ENCODE results near the gene MEMO1.
"Not testable (repeated sequence)": the region's sequence is repeated elsewhere in the genome, so short reads cannot be mapped to it uniquely, and the experiment has no call there.

Gene MEMO1

DNA sequence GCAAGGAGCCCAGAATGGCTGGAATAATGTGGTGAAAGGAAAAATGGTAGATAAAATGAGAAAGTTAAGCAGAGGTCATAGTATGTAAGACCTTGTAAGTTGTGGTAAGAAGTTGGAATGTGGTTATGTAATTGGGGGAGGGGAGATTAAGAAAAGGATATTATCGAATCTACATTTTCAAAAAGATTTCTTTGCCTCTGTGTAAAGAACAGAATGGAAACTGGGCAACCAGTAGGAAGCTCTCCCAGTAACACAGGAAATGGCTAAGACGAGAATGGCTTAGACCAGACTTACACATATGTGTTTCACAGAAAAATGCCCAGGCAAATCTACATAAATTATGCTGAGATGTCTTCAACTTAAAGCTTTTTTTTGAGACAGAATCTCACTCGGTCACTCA lies 13.2 kb downstream of the MEMO1 start:
- DNase-seq = no peak

DNA sequence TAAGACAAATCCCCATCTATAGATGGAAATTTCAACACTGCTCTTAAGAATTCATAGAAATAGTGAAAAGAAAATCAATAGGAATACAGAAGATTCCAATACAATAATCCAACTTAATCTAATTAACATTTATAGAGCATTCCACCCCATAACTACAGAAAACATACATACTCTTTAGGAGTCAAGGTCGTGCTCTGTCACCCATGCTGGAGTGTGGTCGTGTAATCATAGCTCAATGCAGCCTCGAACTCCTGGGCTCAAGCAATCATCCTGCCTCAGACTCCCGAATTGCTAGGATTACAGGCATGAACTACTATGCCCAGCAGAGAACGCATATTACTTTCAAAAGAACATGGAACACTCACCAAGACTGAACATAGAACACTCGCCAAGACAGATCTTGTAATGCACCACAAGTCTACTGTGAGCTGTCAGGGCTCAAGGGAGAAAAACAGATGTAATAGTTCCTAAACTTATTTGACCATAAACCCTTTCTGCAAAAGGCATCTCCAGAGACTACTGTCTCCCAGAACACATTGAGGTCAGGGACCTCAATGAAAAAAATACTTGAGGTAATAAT lies 14.1 kb downstream of the MEMO1 start:
- DNase-seq = no peak

DNA sequence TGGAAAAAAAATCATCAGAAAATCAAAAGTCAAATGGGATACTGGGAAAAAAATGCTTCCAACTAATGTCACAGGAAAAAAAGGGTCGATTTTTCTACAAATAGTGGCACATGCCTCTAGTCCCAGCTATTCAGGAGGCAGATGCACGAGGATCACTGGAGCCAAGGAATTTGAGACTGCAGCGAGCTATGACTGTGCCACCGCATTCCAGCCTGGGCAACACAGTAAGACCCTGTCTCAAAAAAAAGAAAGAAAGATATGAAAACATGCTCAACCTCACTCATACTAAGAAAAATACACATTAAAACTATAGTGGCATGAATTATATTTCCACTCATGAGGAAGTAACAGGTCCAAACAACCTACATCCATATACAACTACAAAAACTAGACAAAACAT lies 17.9 kb downstream of the MEMO1 start:
- no peak for DNase-seq

DNA sequence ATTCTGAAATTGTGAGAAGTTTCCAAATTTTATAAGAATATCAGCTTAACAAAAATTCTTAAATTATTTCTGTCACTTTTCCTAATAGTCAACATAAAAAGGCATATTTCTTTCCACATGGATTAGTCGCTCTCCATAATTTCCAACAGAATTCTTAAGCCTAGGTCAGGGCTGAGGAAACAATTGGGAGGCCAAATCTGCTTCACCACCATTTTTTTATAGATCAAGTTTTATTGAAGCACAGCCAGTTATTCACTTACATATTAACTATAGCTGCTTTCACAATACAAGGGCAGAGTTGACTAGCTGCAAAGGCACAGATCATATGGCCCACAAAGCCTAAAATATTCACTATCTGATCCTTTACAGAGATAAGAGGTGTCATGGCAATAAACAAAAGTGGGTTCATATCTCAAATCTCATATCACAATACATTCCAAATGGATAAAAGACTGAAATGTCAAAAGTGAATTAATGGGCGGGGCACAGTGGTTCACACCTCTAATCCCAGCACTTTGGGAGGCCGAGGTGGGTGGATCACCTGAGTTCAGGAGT lies 18.7 kb downstream of the MEMO1 start:
- DNase-seq = no peak

DNA sequence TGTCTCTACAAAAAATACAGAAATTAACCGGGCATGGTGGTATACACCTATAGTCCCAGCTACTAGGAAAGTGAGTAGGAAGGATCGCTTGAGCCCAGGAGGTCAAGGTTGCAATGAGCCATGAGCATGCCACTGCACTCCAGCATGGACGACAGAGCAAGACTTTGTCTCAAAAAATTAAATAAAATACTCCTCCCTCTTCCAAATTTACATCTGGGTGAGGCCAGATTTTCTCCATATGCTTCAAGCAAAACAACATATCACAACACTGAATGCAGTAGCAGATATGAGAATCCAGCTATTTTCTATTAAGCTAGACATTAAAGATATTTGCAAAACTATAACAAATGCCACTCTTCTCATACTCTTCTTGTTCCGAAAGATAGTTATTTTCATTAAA lies 20.9 kb downstream of the MEMO1 start:
- DNase-seq = no peak

DNA sequence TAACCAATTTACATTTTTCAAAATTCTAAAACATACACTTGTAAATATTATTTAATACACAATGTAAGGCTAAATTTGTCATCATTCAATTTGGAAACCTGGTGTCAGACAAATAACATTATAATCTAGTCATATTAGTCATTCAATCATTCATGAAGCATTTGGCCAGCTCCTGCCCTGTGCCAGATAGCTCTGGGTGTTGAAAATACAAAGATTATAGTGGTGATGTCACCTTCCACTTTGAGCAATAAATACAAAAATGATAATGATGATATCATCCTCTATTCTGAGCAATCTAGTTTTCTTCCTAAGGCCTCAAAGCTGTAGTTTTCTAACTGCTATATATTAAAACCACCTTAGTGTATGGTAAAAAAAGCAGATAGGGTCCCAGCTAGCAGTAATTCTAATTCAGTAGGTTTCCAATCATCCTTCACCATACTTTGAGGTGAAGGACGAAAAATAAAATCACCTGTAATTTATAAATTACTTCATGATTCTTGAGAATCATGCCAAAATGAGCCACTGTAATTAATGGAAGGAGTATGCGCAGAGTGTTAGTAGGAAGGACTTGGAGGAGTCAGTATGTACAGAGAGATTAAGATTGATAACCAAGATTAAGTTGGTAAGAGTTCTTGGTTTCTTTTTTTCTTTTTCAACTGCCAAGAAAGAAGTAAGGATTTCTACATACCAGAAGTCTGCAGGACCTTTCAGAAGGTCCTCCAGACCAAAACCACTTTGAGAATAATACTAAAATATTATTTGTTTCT lies 23.2 kb downstream of the MEMO1 start:
- no peak for DNase-seq

DNA sequence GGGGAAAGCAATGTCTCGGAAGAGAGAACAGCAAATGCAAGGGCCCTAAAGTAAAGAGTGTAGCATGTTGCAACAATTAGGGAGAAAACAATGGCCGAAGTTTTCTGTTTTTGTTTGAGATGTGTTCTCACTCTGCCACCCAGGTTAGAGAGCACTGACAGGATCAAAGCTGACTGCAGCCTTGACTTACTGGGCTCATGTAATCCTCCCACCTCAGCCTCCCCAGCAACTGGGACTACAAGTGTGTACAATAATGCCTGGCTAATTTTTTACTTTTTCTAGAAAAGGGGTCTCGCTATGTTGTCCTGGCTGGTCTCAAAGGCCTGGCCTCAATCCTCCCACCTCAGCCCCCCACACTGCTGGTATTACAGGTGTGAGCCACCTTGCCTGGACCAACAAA lies 23.9 kb downstream of the MEMO1 start:
- DNase-seq = no peak

DNA sequence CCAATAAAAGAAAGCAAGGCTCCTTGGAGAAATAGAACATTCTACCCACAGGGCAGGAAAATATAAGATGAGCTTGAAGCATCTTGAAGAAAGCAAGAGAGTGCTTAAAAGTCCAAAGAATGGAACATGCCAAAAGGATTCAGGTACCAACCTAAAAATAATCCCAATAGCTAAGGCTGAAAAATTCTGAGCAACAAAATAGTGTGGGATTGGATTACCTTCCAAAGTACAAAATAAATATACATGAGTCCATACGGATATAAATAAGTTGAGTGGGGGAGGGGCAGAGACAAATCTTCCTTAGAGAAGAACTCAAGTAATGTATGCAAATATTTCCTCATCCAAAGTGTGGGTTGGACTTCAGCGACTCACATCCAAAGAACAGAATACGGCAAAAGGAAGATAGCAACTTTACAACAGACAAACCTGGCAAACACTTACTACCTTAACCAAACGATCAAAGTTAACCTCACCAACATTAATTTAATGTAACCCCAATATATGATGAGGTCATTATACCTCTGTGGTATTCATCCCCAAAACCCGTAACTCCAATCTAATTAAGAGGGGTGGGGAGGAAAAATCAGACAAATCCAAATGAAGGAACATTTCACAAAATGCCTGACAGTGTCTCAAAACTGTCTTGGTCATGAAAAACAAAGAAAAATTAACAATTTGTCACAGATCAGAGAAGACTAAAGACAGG lies 26.9 kb downstream of the MEMO1 start:
- no peak for DNase-seq

DNA sequence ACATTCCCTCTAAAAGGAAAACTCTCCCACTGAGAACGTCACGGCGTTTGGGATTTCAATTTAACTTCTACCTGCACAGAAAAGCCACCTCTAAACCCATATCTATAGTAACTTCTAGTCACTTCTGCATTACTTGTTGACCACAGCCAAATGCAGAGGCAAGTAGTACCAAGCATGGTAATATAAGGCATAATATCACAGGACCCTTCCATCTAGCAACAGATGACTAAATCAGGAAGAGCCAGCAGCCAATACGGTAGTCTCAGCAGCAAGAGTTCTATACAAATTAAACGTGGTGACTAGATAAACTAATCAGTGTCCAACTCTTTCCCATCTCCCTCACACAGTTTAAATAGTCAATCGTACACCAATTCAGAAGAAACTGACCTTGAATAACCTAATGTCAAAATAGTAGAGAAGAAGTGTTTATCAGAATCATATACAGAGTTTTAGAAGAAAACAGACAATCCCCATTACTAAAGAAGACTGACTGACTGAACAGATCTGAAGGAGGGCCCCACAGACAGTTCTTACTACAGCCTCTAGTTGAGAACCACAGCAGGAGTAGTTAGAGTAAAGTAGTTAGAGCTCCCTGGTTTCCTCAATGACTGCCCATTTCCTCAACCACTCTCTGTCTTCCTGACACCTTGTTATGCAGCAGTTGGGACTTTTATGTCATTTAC lies 30.0 kb downstream of the MEMO1 start:
- DNase-seq = no peak

DNA sequence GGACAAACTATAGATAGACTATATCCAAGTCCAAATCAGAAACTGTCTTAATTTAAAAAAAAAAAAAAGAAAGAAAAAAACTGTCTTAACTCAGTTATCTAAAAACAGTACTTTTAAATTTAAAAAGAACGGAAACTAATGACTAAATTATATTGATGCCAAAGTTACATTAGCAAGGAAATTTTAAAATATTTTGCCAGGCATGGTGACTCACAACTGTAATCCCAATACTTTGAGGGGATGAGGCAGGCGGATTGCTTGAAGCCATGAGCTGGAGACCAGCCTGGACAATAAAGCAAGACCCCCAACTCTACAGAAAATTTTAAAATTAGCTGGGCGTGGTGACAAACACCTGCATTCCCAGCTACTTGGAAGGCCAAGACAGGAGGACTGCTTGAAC lies 30.9 kb downstream of the MEMO1 start:
- DNase-seq = no peak

DNA sequence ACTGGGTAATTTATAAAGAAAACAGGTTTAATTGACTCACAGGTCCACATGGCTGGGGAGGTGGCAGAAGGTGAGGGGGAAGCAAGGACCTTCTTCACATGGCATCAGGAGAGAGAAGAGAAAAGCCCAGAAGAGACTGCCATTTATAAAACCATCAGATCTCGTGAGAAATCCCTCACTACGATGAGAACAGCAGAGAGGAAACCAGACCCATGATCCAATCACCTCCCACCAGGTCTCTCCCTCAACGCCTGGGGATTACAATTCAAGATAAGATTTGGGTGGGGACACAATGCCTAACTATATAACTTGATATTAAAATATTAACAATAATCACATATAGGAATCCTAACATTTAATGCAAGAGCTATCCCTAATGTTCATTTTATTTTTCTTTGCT lies 31.8 kb downstream of the MEMO1 start:
- DNase-seq = no peak

DNA sequence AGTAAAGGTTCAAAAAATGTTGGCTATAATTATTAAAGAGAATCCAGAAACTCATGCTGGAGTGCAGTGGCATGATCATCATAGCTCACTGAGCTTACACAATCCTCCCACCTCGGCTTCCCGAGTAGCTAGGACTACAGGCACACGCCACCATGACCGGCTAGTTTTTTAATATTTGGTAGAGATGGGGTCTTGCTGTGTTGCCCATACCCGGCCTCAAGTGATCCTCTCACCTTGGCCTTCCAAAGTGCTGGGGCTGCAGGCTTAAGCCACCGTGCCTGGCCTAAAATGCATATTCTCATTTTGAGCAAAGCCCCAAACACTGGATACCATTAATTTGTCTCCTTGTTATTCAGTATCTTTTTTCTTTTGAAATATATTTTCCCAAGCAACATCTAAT lies 32.4 kb downstream of the MEMO1 start:
- DNase-seq = no peak

DNA sequence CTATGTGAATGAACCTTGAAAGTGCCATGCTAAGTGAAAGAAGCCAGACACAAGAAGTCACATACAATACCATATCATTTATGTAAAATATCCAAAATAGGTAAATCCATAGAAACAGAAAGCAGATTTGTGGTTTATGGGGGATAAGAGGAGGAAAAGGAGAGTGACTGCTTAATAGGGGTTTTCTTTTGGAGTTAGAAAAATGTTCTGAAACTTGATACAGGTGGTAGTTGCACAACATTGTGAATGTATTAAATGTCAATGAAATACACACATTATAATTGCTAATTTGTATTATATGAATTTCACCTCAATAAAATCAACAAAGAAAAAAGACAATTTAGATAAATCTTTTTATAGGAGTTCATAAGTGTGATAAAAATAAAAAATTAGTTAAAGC lies 37.1 kb downstream of the MEMO1 start:
- no peak for DNase-seq

DNA sequence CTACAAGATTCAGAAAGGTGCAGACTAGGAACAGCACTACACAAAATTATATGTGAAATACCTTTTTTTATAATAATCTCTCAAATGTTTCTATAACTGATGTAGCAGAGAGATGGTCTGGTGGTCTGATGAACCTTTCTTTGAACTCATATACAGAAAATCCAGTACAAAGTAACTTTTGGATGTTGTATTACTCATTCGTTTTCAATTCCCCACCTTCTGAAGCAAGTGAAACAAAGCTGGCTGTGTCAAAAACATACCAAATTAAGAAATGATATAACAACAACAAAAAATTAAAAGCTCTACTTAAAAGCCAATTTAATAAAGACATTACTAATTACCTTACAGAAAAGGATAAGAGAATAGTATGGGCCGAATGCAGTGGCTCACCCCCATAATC lies 38.7 kb downstream of the MEMO1 start:
- no peak for DNase-seq

DNA sequence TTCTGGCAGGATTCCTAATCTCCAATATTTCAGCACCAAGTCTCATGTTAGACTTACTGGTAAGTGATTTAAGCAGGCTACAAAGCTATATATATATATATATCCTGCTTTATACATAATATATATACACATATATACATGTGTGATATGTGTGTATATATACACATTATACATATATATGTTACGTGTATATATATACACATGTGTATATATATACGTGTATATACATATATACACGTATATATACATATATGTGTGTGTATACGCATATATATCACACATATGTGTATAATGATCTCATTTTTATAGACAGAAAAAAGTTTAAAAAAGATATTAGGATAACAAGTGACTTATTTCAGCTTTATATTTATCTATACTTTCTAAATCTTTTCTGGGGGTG lies 41.6 kb downstream of the MEMO1 start:
- DNase-seq = no peak

DNA sequence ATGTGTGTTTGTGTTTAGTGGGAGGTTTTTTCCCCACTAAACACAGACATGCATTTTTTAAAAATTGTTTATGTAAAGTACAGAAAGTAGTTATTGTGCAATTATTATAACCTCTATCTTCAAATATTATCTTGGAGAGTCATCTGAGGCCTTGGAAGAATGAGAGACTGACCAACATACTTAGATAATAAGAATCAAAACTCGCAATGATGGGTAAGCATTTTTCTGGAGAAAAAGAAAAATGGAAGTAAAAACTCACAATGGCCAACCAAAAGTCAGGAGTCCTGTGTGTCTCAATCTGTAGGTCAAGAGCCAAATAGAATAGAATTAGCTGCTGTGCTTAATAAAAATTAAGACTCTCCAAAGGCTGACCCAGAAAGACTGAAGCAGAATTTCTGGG lies 43.0 kb downstream of the MEMO1 start:
- DNase-seq = no peak

DNA sequence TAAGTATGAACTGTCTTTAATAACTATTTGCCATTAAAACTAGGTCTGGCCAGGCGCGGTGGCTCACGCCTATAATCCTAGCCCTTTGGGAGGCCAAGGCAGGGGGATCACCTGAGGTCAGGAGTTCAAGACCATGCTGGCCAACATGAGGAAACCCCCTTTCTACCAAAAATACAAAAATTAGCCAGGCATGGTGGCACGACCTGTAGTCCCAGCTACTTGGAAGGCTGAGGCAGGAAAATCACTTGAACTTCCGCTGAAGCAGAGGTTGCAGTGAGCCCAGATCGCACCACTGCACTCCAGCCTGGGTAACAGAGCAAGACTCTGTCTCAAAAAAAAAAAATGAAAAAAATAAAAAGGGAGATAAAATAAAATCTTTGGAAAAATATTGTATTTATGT lies 44.4 kb downstream of the MEMO1 start:
- DNase-seq = not testable (repeated sequence)

DNA sequence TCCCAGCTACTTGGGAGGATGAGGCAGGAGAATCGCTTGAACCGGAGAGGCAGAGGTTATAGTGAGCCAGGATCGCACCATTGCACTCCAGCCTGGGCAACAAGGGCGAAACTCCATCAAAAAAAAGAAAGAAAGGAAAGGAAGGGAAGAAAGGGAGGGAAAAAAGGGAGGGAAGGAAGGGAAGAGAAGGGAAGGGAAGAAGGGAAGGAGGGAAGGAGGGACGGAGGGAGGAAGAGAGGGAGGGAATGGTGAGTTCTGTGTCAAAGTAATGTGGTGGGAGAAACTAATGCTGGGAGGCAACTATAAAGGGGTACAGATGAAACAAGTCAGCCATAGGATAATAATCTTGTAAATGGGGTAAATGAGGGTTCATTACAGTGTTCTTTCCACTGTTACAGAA lies 45.7 kb downstream of the MEMO1 start:
- DNase-seq = no peak

DNA sequence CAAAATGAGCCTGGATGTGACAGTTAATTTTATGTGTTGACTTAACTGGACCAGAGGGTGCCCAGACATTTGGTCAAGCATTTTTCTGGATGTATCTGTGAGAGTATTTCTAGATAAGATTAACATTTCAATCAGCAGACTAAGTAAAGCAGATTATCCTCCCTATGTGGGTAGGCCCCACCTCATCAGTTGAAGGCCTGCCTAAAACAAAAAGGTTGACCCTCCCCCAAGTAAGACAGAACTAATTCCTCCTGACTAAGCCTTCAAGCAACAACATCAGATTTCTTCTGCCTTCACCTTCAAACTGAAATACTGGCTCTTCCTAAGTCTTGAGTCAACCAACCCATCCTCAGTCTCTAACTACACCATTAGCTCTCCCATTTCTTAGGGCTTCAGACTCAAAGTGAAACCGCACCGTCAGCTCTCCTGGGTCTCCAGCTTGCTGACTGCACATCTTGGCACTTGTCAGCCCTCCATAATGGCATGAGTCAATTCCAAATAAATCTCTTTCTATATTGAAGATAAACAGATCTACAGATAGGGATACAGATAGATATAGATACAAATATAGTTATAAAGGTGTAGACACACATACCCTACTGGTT lies 47.9 kb downstream of the MEMO1 start:
- no peak for DNase-seq

DNA sequence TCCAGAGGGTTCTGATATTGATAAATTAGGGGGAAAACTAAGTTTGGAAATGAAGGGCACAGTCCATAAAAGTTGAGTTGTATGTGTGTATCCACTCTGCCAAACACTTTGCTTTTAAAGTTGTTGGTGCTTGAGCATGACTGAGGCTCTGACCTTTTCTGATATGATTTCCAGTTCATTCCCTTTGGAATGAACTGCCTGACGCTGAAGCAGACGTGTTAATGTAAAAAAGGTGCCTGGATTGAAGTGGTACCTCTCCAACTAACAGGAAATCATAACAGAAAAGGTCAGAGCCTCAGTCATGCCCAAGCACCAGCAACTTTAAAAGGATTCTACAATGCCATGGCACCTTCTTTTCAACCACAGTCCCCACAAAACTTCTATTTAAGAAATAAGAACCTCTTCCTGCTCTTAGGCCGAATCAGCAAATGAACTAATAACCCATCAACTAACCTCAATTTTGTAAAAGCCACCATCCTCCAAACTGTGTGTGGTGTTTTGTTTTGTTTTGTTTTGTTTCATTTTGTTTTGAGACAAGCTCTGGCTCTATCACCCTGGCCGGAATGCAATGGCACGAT lies 52.6 kb downstream of the MEMO1 start:
- DNase-seq = no peak

DNA sequence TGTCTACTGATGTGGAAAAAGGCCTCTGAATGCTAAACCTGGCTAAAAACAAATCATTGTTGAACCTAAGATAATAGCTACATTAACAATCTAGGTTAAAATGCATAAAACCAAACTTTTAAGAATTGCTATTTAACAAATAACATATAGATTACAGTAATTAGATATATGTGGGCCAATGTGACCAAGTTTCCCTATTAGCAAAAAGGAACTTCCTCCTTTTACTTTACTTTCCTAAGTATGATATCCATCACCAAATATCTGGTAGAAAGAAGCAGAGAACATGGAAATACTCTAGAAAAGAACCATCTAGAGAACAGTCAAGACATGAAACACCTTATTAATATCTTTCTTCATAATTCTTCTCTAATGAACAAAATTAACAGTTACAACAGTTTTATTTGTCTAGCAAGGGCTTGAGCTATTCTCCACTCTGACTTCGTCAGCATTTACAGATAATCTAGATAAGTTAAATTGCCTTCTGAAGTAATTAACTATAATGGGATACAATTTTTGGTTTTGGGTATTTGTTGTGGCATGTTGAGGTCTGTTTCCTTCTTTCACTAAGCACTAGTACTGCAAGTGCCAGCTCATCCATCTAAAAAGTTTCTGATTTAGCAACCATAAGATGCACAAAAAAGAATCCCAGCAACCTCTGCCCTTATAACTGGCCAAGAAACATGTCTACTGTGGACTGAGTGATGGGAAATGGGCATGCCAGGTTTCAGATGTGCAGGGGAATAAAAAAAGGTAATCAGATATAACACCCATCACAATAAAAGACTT lies 53.3 kb downstream of the MEMO1 start:
- no peak for DNase-seq

DNA sequence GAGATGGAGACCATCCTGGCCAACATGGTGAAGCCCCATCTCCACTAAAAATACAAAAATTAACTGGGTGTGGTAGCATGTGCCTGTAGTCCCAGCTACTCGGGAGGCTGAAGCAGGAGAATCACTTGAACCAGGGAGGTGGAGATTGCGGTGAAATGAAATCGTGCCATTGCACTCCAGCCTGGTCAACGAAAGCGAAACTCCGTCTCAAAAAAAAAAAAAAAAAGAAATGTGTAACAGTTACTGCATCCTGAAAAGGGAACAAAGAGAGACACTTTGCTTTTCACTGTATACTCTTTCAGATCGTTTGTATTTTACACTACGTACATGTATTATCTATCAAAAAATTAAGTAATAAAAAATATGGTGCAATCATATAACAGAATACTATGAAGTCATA lies 53.9 kb downstream of the MEMO1 start:
- DNase-seq = not testable (repeated sequence)

Measured in SHP77 (cell line).